ENCODE results near the gene DMXL2.

DNA sequence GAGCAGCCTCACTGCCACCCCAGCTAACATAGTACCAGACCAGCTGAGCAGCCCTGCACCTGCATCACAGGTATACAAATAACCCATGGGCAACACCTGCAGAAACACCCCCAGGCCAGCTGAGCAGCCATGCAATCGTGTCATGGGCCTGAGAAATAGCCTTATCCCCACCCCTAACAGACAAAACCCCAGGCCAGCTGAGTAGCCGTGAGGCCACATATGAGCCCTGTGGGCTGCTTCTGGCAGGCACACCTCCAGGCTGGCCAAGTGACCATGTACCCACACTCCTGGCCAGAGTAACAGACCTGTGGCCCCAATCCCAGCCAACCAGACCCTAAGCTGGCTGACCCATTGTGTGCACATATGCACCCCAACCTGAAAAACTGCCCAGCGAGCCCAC, 138.6 kb downstream of the DMXL2 start:
- TF ChIP-seq, protein P1, sequence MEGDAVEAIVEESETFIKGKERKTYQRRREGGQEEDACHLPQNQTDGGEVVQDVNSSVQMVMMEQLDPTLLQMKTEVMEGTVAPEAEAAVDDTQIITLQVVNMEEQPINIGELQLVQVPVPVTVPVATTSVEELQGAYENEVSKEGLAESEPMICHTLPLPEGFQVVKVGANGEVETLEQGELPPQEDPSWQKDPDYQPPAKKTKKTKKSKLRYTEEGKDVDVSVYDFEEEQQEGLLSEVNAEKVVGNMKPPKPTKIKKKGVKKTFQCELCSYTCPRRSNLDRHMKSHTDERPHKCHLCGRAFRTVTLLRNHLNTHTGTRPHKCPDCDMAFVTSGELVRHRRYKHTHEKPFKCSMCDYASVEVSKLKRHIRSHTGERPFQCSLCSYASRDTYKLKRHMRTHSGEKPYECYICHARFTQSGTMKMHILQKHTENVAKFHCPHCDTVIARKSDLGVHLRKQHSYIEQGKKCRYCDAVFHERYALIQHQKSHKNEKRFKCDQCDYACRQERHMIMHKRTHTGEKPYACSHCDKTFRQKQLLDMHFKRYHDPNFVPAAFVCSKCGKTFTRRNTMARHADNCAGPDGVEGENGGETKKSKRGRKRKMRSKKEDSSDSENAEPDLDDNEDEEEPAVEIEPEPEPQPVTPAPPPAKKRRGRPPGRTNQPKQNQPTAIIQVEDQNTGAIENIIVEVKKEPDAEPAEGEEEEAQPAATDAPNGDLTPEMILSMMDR (IDR thresholded peaks at IDR 0.05; ENCODE audit: insufficient read depth, low read length, poor library complexity, severe bottlenecking), result no peak
- TF ChIP-seq EZH2phosphoT487 (conservative IDR thresholded peaks at IDR 0.05; ENCODE audit: low read length), result no peak

All from SU-DHL-6 (cell line).